ENCODE results near the gene CD82. TPM values are rescaled to one million over a fixed set of nuclear protein-coding genes. Genes with fewer than 3 reads are reported as not detected.

CD82 gene
- total RNA-seq, 1 donor: 38.4 TPM

DNA sequence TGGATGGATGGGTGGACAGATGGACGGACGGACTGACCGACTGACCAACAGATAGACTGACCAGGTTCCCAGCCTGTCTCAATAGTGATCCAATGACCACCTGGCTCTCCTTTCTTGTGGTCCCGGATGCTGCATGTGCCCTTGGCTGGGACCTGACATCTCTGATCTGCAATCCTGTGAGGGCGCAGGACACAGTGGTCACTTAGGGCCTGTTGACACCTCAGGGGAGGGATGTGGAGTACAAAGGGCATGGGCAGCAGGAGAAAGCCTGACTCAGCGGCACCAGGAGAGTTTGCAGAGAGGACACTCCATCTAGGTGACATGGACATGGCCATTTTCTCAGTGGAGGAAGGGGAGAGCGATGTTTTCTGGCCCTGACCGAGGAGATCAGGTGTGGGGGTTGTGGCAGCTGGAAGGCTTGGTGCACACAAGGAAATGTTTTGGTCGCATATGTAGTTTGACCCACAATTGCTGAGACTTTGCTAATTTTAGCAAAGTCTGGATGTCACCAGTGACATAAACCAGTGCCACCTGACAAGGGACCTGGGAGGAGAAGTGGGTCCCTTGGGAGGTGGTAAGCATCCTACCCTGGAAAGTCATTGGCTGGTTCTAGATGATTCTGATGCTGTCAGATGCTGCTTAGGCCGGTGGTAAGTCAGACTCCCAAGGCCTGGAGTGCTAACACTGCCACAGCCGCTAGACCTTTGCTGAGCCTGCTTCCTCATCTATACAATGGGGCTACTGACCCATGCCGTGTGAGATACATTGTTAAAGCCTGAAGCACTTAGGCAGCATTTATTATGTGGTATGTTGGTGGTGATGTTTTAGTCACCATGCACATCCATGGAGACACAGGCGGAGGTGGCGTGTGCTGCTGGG, 50.7 kb downstream of the CD82 start:
- no peak overlapping the region for H3K4me3 ChIP-seq (ENCODE audit: low read depth, low read length)
- TF ChIP-seq, protein P1, sequence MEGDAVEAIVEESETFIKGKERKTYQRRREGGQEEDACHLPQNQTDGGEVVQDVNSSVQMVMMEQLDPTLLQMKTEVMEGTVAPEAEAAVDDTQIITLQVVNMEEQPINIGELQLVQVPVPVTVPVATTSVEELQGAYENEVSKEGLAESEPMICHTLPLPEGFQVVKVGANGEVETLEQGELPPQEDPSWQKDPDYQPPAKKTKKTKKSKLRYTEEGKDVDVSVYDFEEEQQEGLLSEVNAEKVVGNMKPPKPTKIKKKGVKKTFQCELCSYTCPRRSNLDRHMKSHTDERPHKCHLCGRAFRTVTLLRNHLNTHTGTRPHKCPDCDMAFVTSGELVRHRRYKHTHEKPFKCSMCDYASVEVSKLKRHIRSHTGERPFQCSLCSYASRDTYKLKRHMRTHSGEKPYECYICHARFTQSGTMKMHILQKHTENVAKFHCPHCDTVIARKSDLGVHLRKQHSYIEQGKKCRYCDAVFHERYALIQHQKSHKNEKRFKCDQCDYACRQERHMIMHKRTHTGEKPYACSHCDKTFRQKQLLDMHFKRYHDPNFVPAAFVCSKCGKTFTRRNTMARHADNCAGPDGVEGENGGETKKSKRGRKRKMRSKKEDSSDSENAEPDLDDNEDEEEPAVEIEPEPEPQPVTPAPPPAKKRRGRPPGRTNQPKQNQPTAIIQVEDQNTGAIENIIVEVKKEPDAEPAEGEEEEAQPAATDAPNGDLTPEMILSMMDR (IDR thresholded peaks at IDR 0.05; ENCODE audit: insufficient read depth, low read depth, low read length): no peak
- DNase-seq (ENCODE audit: low read depth): no peak

DNA sequence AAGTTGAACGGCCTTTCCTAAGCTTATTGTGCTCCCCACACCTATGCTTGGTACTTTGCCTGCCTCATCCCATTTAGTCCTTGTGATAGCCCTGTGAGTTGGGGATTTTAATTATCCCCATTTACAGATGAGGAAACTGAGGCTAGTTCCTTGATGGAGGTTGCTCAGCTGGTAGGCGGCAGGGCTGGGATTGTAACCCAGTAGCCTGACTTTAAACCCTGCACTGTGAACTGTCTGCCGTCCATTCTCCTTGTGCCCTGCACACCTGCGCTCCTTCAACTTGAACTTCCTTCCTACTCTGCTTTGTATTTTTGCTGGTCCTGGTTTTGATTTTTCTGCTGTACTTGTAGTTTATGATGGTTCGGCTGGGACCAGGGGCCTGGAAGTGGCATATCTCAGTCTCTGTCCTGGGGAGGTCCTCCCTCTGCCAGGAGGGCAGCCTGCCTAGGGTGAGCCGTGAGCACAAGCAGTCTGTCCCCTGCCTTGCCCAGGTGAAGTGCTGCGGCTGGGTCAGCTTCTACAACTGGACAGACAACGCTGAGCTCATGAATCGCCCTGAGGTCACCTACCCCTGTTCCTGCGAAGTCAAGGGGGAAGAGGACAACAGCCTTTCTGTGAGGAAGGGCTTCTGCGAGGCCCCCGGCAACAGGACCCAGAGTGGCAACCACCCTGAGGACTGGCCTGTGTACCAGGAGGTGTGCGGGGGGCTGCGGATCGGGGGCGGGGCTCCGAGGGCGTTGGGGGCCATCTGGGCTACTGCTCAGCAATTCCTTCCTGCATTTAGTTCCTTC, 52.4 kb downstream of the CD82 start:
- no peak overlapping the region for H3K4me3 ChIP-seq (ENCODE audit: low read depth, low read length)
- DNase-seq (ENCODE audit: low read depth): no peak
- TF ChIP-seq, protein P1 (IDR thresholded peaks at IDR 0.05; ENCODE audit: insufficient read depth, low read depth, low read length): no peak

DNA sequence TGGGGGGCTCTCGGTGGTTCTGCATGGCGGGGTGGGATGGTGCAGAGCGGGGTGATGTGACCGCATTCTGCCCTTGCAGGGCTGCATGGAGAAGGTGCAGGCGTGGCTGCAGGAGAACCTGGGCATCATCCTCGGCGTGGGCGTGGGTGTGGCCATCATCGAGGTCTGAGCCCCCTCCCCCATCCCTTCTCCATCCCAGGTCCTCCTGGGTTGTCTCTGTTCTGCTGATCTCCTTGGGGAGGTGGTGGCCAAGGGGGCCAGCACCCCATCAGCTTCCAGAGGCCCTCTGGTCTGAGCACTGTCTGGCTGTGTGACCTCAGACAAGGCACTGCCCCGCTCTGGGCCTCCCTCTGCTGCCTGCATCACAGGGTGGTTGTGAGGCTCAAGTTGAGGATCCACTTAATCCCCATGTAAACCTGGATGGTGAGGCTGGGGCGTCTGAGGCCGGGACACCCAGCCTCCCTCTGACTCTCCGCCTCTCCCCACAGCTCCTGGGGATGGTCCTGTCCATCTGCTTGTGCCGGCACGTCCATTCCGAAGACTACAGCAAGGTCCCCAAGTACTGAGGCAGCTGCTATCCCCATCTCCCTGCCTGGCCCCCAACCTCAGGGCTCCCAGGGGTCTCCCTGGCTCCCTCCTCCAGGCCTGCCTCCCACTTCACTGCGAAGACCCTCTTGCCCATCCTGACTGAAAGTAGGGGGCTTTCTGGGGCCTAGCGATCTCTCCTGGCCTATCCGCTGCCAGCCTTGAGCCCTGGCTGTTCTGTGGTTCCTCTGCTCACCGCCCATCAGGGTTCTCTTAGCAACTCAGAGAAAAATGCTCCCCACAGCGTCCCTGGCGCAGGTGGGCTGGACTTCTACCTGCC, 53.3 kb downstream of the CD82 start:
- DNase-seq (ENCODE audit: low read depth): no peak
- TF ChIP-seq, protein P1 (IDR thresholded peaks at IDR 0.05; ENCODE audit: insufficient read depth, low read depth, low read length): no peak
- H3K4me3 ChIP-seq (ENCODE audit: low read depth, low read length): no peak overlapping the region

DNA sequence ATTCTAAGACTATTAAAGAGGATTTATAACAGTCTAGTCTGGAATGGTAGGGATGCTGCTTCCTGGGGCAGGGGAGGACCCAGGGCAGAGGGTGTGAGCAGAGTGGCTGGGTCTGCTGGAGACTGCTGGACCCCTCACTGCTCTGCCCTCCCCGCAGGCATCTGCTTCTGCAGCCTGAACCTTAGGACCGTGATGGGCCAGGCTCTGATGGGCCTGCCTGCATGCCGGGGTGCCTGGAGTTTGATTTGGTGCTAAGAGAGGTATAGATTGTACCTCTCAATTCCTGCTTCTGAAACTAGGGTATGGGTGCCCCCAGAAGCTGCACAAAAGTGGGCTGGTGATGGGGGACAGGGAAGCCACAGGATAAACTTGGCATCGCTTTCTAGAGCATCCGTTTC, 54.9 kb downstream of the CD82 start:
- no peak for DNase-seq (ENCODE audit: low read depth)
- TF ChIP-seq, protein P1 (IDR thresholded peaks at IDR 0.05; ENCODE audit: insufficient read depth, low read depth, low read length): no peak
- H3K4me3 ChIP-seq (ENCODE audit: low read depth, low read length): no peak overlapping the region

DNA sequence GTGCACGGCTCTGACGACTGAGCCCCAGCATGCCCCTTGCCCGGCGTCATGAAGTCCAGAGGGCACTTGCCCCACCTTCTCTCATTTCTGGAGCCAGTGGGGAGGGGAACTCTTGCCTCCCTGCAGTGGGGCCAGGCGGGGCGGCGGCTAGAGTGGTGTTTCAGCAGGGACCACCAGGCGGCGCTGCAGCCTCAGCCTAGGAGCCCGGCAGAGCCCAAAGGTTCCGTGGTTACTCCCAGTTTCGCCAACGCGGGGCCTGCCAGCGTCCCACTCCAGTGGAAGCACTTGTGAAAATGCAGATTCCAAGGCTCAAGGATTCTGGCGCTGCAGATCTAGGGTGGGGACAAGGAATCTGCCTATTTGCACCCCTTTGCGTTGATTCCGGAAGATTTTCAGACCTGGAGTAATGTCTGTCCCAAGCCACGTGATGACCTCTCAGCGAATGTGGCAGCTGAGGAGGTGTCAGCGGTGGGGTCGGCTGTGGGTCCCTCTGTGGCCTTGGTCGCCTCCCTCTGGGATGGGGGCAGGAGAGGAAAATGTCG, 55.7 kb downstream of the CD82 start:
- no peak overlapping the region for H3K4me3 ChIP-seq (ENCODE audit: low read depth, low read length)
- TF ChIP-seq, protein P1 (IDR thresholded peaks at IDR 0.05; ENCODE audit: insufficient read depth, low read depth, low read length): peak; percentile 98
- DNase-seq (ENCODE audit: low read depth): peak; percentile 56

DNA sequence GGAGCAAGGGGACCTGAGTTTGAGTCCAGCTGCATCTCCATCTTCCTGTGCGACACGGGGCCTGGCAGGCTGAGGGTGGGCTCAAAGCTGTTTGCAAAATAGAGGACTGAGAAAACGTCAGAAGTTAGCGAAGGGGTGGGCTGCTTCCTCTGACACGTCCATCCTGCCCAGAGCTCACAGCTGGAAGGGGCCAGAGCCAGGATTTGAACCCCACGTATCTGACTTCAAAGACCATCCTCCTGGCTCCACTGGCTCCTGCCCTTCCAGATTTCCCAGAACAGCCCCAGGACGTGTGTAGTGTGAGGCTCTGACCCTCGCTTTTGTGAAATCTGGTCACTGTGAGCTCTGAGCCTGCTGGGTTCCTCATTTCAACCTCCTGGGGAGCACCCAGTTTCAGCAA, 56.3 kb downstream of the CD82 start:
- DNase-seq (ENCODE audit: low read depth): no peak
- TF ChIP-seq, protein P1 (IDR thresholded peaks at IDR 0.05; ENCODE audit: insufficient read depth, low read depth, low read length): no peak
- no peak overlapping the region for H3K4me3 ChIP-seq (ENCODE audit: low read depth, low read length)

Data from fibroblast of villous mesenchyme (primary cell).